K562 (cell line): ENCODE results near the gene PIGB. TPM values are rescaled to one million over a fixed set of nuclear protein-coding genes. Genes with fewer than 3 reads are reported as not detected.

Source experiments
- ARID1B ChIP-seq: fragments of 450-650 bp; IDR thresholded peaks from 2 replicates; pipeline ENCODE4 v1.6.1; 2016; ENCODE audit warnings: antibody characterized with exemption, mild to moderate bottlenecking, inconsistent platforms
- ARNT ChIP-seq, 2 experiments: fragments of 450-650 bp; IDR thresholded peaks; 2 replicates each; pipeline ENCODE4 v1.6.1; 2016; ENCODE audit warnings: mild to moderate bottlenecking in 1 of 2
- BRD9 ChIP-seq: fragments of 450-650 bp; IDR thresholded peaks from 2 replicates; pipeline ENCODE4 v1.6.1; 2018; ENCODE audit warnings: low read depth; ENCODE audit not compliant: partially characterized antibody
- CBFA2T2 ChIP-seq: fragments of 450-650 bp; conservative IDR thresholded peaks from 2 replicates; pipeline ENCODE4 v1.6.1; 2017; ENCODE audit warnings: mild to moderate bottlenecking
- GATA2 ChIP-seq: sonication (generic); formaldehyde crosslinking; IDR thresholded peaks from 2 replicates; pipeline ENCODE4 v1.4.0; 2020; ENCODE audit warnings: mild to moderate bottlenecking, missing genetic modification reagents
- GTF2A2 ChIP-seq: IDR thresholded peaks from 2 replicates; pipeline ENCODE4 v1.6.1; 2016; ENCODE audit warnings: mild to moderate bottlenecking, missing genetic modification characterization, missing compliant biosample characterization
- KAT2B ChIP-seq: IDR thresholded peaks from one replicate; pipeline ENCODE4 v1.6.1; 2012; ENCODE audit warnings: low read depth, mild to moderate bottlenecking, control low read depth, inconsistent platforms, low read length, moderate library complexity
- REST ChIP-seq, 2 experiments: fragments of 450-650 bp; formaldehyde crosslinking in 1 of 2; IDR thresholded peaks; 2 replicates each; pipeline versions ENCODE4 v1.4.0 to v1.6.1; 2014 to 2020; ENCODE audit warnings: mild to moderate bottlenecking in 2 of 2, borderline replicate concordance in 1 of 2, low read depth in 1 of 2
- SOX6 ChIP-seq: fragments of 450-650 bp; IDR thresholded peaks from 2 replicates; pipeline ENCODE4 v1.6.1; 2014; ENCODE audit warnings: mild to moderate bottlenecking
- SP2 ChIP-seq: IDR thresholded peaks from 2 replicates; pipeline ENCODE4 v1.6.1; 2011; ENCODE audit warnings: mild to moderate bottlenecking, low read depth, low read length, moderate library complexity; ENCODE audit not compliant: poor library complexity, severe bottlenecking; ENCODE audit errors: extremely low read depth
- TCF7L2 ChIP-seq: fragments of 150-350 bp; IDR thresholded peaks from 2 replicates; pipeline ENCODE4 v1.6.1; 2016; ENCODE audit warnings: low read depth, mild to moderate bottlenecking, low read length, moderate library complexity
- TGIF2 ChIP-seq: sonication (generic); formaldehyde crosslinking; IDR thresholded peaks from 2 replicates; pipeline ENCODE4 v1.8.1; 2022; ENCODE audit warnings: mild to moderate bottlenecking, missing genetic modification reagents, moderate library complexity
- TRIM24 ChIP-seq, 2 experiments: fragments of 450-650 bp; IDR thresholded peaks; 2 replicates each; pipeline ENCODE4 v1.6.1; 2016
- ZNF143 ChIP-seq: sonication (generic); formaldehyde crosslinking; IDR thresholded peaks from 2 replicates; pipeline ENCODE4 v1.9.0; 2022; ENCODE audit warnings: mild to moderate bottlenecking, missing genetic modification reagents
- ZNF263 ChIP-seq: sonication (generic); formaldehyde crosslinking; IDR thresholded peaks from 2 replicates; pipeline ENCODE4 v1.8.0; 2022; ENCODE audit warnings: mild to moderate bottlenecking, missing genetic modification reagents, borderline replicate concordance
- ZNF41 ChIP-seq: fragments of 250-450 bp; sonication (Bioruptor Pico); conservative IDR thresholded peaks from 2 replicates; pipeline ENCODE4 v1.4.0; 2020; ENCODE audit warnings: mild to moderate bottlenecking
- ZNF75A ChIP-seq: fragments of 450-650 bp; formaldehyde crosslinking; IDR thresholded peaks from 2 replicates; pipeline ENCODE4 v1.4.0; 2020; ENCODE audit warnings: mild to moderate bottlenecking
- polyA plus RNA-seq, 8 experiments: library from polyadenylated mRNA; depleted of rRNA in 4 of 8; stranded (reverse) in 5 of 8; unstranded in 3 of 8; fragments of >200 nt; fragmentation: Nextera tagmentation in 2 of 8; fragmentation: Illumina TruSeq in 1 of 8; extraction: Ambion mirVana in 2 of 8; extraction: Trizol in 1 of 8; gene quantifications; 2 replicates each; pipeline versions ENCODE4 v1.2.1 to v1.2.3, GENCODE V29; 2011 to 2014; ENCODE audit warnings: inconsistent platforms in 1 of 8, missing spikeins in 1 of 8
- total RNA-seq, 7 experiments: library from RNA; depleted of rRNA in 6 of 7; stranded (reverse); fragments of >200 nt in 6 of 7; fragmentation: Illumina TruSeq in 2 of 7; extraction: Trizol in 2 of 7; gene quantifications; 2 replicates each; pipeline versions ENCODE4 v1.2.1 to v1.2.3, GENCODE V29; 2011 to 2021; ENCODE audit warnings: low replicate concordance in 1 of 7

PIGB gene
- total and polyA plus RNA-seq, 9 of the 15 experiments (the other 6 are each of a cell fraction or from before 2014, with no cell fraction given) = 9.9 to 32.3 (median 18.2) TPM

GRCh38 chr15:55279746-55280351 lies 39.2 kb upstream of the PIGB start (continued):
- TF ChIP-seq REST (IDR thresholded peaks at IDR 0.05; ENCODE audit: borderline replicate concordance) = peak; percentile 20; the same call in 1 of the 2 replicates
- no peak for TF ChIP-seq REST (CRISPR knock-in tag; IDR thresholded peaks at IDR 0.05; ENCODE audit: low read depth)
- no peak for TF ChIP-seq ZNF263
- TF ChIP-seq TRIM24 (IDR thresholded peaks at IDR 0.05) = peak; percentile 77 to 84
- TF ChIP-seq ARID1B = peak; percentile 96
- peak; percentile 99 for TF ChIP-seq SOX6
- TF ChIP-seq BRD9 = peak; percentile 81
- TF ChIP-seq SP2 = no peak
- no peak for TF ChIP-seq TGIF2 (CRISPR knock-in tag)
- TF ChIP-seq GATA2 = peak; percentile 60
- peak in 1 of 2 experiments; percentile 77; a peak in 1 of 4 replicates for TF ChIP-seq ARNT (IDR thresholded peaks at IDR 0.05)
- TF ChIP-seq ZNF75A (CRISPR knock-in tag) = no peak
- peak; percentile 43; the same call in 1 of the 2 replicates for TF ChIP-seq TCF7L2
- no peak for TF ChIP-seq KAT2B
- TF ChIP-seq ZNF41 = no peak
- TF ChIP-seq GTF2A2 = no peak
- TF ChIP-seq ZNF143 = no peak
- peak; percentile 83 for TF ChIP-seq CBFA2T2
